H9 (cell line): ENCODE data around the gene GCLC. TPM values are rescaled to one million over a fixed set of nuclear protein-coding genes. Genes with fewer than 3 reads are reported as not detected.
A peak's percentile ranks its signal among the peaks of the same experiment; 100 is the strongest.

Source experiments
- DNase-seq: peaks from one replicate; pipeline ENCODE4 v3.0.0-alpha.2; 2017
- H2AFZ ChIP-seq: one replicate; pipeline ENCODE4 v1.6.1; 2013; ENCODE audit warnings: mild to moderate bottlenecking, low read length, control low read depth, moderate library complexity
- H2AK5ac ChIP-seq: 2 replicates; pipeline ENCODE4 v1.6.1; 2013; ENCODE audit warnings: low read length, control low read depth, mixed read lengths; ENCODE audit not compliant: insufficient read length
- H2BK120ac ChIP-seq: one replicate; pipeline ENCODE4 v1.6.1; 2013; ENCODE audit warnings: low read depth, mild to moderate bottlenecking, low read length, control low read depth, inconsistent platforms; ENCODE audit not compliant: poor library complexity, severe bottlenecking
- H2BK12ac ChIP-seq: 2 replicates; pipeline ENCODE4 v1.6.1; 2013; ENCODE audit warnings: low read length, control low read depth, mixed read lengths, low read depth; ENCODE audit not compliant: insufficient read length
- H2BK15ac ChIP-seq: 2 replicates; pipeline ENCODE4 v1.6.1; 2013; ENCODE audit warnings: low read depth, low read length, control low read depth
- H2BK20ac ChIP-seq: one replicate; pipeline ENCODE4 v1.6.1; 2013; ENCODE audit warnings: low read depth, mild to moderate bottlenecking, low read length, control low read depth, inconsistent platforms; ENCODE audit not compliant: poor library complexity, severe bottlenecking
- H2BK5ac ChIP-seq: 2 replicates; pipeline ENCODE4 v1.6.1; 2013; ENCODE audit warnings: low read length, control low read depth, mixed read lengths; ENCODE audit not compliant: insufficient read length
- H3K14ac ChIP-seq: 2 replicates; pipeline ENCODE4 v1.6.1; 2013; ENCODE audit warnings: low read length, control low read depth; ENCODE audit not compliant: insufficient read depth
- H3K18ac ChIP-seq: 2 replicates; pipeline ENCODE4 v1.6.1; 2013; ENCODE audit warnings: low read depth, mild to moderate bottlenecking, mixed read lengths, low read length, control low read depth; ENCODE audit not compliant: insufficient read length
- H3K23ac ChIP-seq: 2 replicates; pipeline ENCODE4 v1.6.1; 2013; ENCODE audit warnings: low read length, control low read depth, mixed read lengths, low read depth; ENCODE audit not compliant: insufficient read length
- H3K23me2 ChIP-seq: 2 replicates; pipeline ENCODE4 v1.6.1; 2013; ENCODE audit warnings: low read depth, mild to moderate bottlenecking, mixed read lengths, low read length, control low read depth; ENCODE audit not compliant: insufficient read length, poor library complexity, severe bottlenecking
- H3K27ac ChIP-seq: 2 replicates; pipeline ENCODE4 v1.5.1; 2013; ENCODE audit warnings: low read length, control low read depth, mixed read lengths, low read depth; ENCODE audit not compliant: insufficient read length
- H3K27me3 ChIP-seq: 2 replicates; pipeline ENCODE4 v1.6.1; 2013; ENCODE audit warnings: low read length, control low read depth, inconsistent platforms; ENCODE audit not compliant: insufficient read depth
- H3K4ac ChIP-seq: 2 replicates; pipeline ENCODE4 v1.6.1; 2013; ENCODE audit warnings: low read depth, mild to moderate bottlenecking, control low read depth, inconsistent platforms, low read length, moderate library complexity
- H3K4me1 ChIP-seq: 2 replicates; pipeline ENCODE4 v1.6.1; 2013; ENCODE audit warnings: low read length, control low read depth, inconsistent platforms; ENCODE audit not compliant: insufficient read depth
- H3K4me2 ChIP-seq: 2 replicates; pipeline ENCODE4 v1.6.1; 2013; ENCODE audit warnings: low read length, control low read depth, mixed read lengths; ENCODE audit not compliant: insufficient read length, insufficient read depth
- H3K56ac ChIP-seq: 2 replicates; pipeline ENCODE4 v1.6.1; 2013; ENCODE audit warnings: low read depth, mild to moderate bottlenecking, mixed read lengths, low read length, control low read depth; ENCODE audit not compliant: insufficient read length
- H3K79me1 ChIP-seq: 2 replicates; pipeline ENCODE4 v1.6.1; 2013; ENCODE audit warnings: low read depth, mild to moderate bottlenecking, moderate library complexity, low read length, control low read depth, inconsistent platforms; ENCODE audit not compliant: insufficient read depth, poor library complexity, severe bottlenecking
- H3K79me2 ChIP-seq: 2 replicates; pipeline ENCODE4 v1.6.1; 2013; ENCODE audit warnings: low read length, control low read depth, inconsistent platforms; ENCODE audit not compliant: insufficient read depth
- H3K9ac ChIP-seq: 2 replicates; pipeline ENCODE4 v1.6.1; 2013; ENCODE audit warnings: low read length, control low read depth, mixed read lengths; ENCODE audit not compliant: insufficient read length; ENCODE audit errors: extremely low read depth
- H3K9me3 ChIP-seq: one replicate; pipeline ENCODE4 v1.6.1; 2013; ENCODE audit warnings: low read depth, low read length, inconsistent platforms; ENCODE audit not compliant: control insufficient read depth
- H3T11ph ChIP-seq: one replicate; pipeline ENCODE4 v1.6.1; 2013; ENCODE audit warnings: mild to moderate bottlenecking, low read length, control low read depth, inconsistent platforms
- H4K20me1 ChIP-seq: one replicate; pipeline ENCODE4 v1.6.1; 2013; ENCODE audit not compliant: control insufficient read depth, insufficient read length, insufficient read depth
- H4K5ac ChIP-seq: 2 replicates; pipeline ENCODE4 v1.6.1; 2013; ENCODE audit warnings: low read depth, mild to moderate bottlenecking, mixed read lengths, low read length, control low read depth; ENCODE audit not compliant: insufficient read length
- H4K8ac ChIP-seq: replicated peaks from 2 replicates; pipeline ENCODE4 v1.6.1; 2013; ENCODE audit warnings: low read length, control low read depth, mixed read lengths, low read depth; ENCODE audit not compliant: insufficient read length
- H4K91ac ChIP-seq: 2 replicates; pipeline ENCODE4 v1.6.1; 2013; ENCODE audit warnings: low read depth, mild to moderate bottlenecking, moderate library complexity, mixed read lengths, low read length, control low read depth; ENCODE audit not compliant: insufficient read length
- H3K27ac Mint-ChIP-seq, 3 experiments: 2 replicates in 2 of 3; 3 replicates in 1 of 3; pipeline ENCODE4 v1.8.0; 2020 to 2021; ENCODE audit warnings: mixed read lengths in 3 of 3, mild to moderate bottlenecking in 1 of 3, moderate library complexity in 1 of 3
- H3K27me3 Mint-ChIP-seq: 2 replicates; pipeline ENCODE4 v1.8.0; 2021; ENCODE audit warnings: low read depth, mild to moderate bottlenecking, moderate library complexity, mixed read lengths
- H3K36me3 Mint-ChIP-seq, 3 experiments: 2 replicates in 2 of 3; 3 replicates in 1 of 3; pipeline ENCODE4 v1.8.0; 2020 to 2021; ENCODE audit warnings: low read depth in 3 of 3, mixed read lengths in 3 of 3; ENCODE audit not compliant: insufficient read depth in 1 of 3
- H3K4me1 Mint-ChIP-seq, 2 experiments: 2 replicates each; pipeline ENCODE4 v1.8.0; 2020; ENCODE audit warnings: mixed read lengths in 2 of 2
- H3K4me3 Mint-ChIP-seq, 2 experiments: 2 replicates in 1 of 2; 3 replicates in 1 of 2; pipeline ENCODE4 v1.8.0; 2020 to 2021; ENCODE audit warnings: mild to moderate bottlenecking in 2 of 2, mixed read lengths in 2 of 2, moderate library complexity in 1 of 2
- H3K9me3 Mint-ChIP-seq, 2 experiments: 2 replicates in 1 of 2; 3 replicates in 1 of 2; pipeline ENCODE4 v1.8.0; 2020; ENCODE audit warnings: mild to moderate bottlenecking in 2 of 2, mixed read lengths in 2 of 2, moderate library complexity in 1 of 2
- CTCF ChIP-seq: fragments of 200-600 bp; sonication (generic); conservative IDR thresholded peaks from 3 replicates; pipeline ENCODE4 v1.8.0; 2021; ENCODE audit warnings: antibody characterized with exemption, mild to moderate bottlenecking
- WGBS: extraction: QIAGEN DNeasy Blood & Tissue Kit; methylation state at CpG from one replicate; pipeline ENCODE4 v1.1.7; 2013; ENCODE audit warnings: missing lambda C conversion rate, low lambda C conversion rate, mixed read lengths; ENCODE audit not compliant: insufficient read length; ENCODE audit errors: extremely low coverage; 5-methylcytosine and 5-hydroxymethylcytosine counted together
- total RNA-seq: library from RNA; stranded (reverse); gene quantifications from 2 replicates; pipeline ENCODE4 v1.2.1, GENCODE V29; 2021

The GCLC gene
- total RNA-seq, 1 experiment from 2014 or later: 55.5 TPM

- Mint-ChIP-seq H3K27ac (peak overlapping the region in 2 of 3 experiments; percentile 71 to 81; a peak in 5 of 7 replicates), H3K4me3 (peak overlapping the region in 1 of 2 experiments; percentile 31; a peak in 1 of 5 replicates), H3K4me1 (peaks cover 85 to 86% of the 10 kb centered on the region in 2 experiments), H3K36me3 (0 out of 7 replicates have a peak, but pooled peaks cover 0 to 2% (median 0%) of the 10 kb centered on the region in 3 experiments), H3K27me3 (no peaks in the 10 kb centered on the region), H3K9me3 (no peaks in the 10 kb centered on the region)
- Histone ChIP-seq H2AK5ac (no peak overlapping the region), H3K23ac (no peak overlapping the region), H3K79me2 (peaks cover 1% of the 10 kb centered on the region; the same call in 1 of the 2 replicates), H2BK20ac (no peak overlapping the region), H4K8ac (no peak overlapping the region), H2BK5ac (no peak overlapping the region), H3K4ac (no peak overlapping the region), H4K5ac (no peak overlapping the region), H4K91ac (no peak overlapping the region), H2BK12ac (no peak overlapping the region), H3K23me2 (no peaks in the 10 kb centered on the region), H3K18ac (peak overlapping the region; percentile 44), H3K9ac (no peak overlapping the region), H3K4me1 (peaks cover 17% of the 10 kb centered on the region), H3K56ac (no peak overlapping the region), H2BK120ac (no peak overlapping the region), H3K9me3 (no peaks in the 10 kb centered on the region), H3K14ac (no peak overlapping the region), H3K79me1 (peaks cover 4% of the 10 kb centered on the region), H2BK15ac (no peak overlapping the region), H4K20me1 (no peaks in the 10 kb centered on the region), H3T11ph (no peak overlapping the region), H3K27me3 (no peaks in the 10 kb centered on the region), H3K27ac (no peak overlapping the region), H3K4me2 (no peak overlapping the region), H2AFZ (no peak overlapping the region)
- no peak for TF ChIP-seq CTCF
- WGBS: no CpG with 5 or more reads among the region's 4 CpGs
- DNase-seq: no peak
Measured at GRCh38 chr6:53527249-53527765, 17.6 kb downstream of the GCLC start.
